Activated CD8-positive, alpha-beta T cell treated with anti-CD3 and anti-CD28 coated beads for 36 hours (primary cell): ENCODE measurements around the gene RBMS2. TPM values are rescaled to one million over a fixed set of nuclear protein-coding genes. Genes with fewer than 3 reads are reported as not detected.

Experiments
- ATAC-seq: fragments of 200-7000 bp; cut with Tn5 transposase; one replicate; pipeline ENCODE4 v1.10.0; 2021; ENCODE audit warnings: mild to moderate bottlenecking, moderate library complexity
- CTCF ChIA-PET: fragments of 350-600 bp; sonication (Branson Sonifier 250); formaldehyde crosslinking; loops from one replicate; lab custom pipeline; 2021; ENCODE audit warnings: antibody characterized with exemption; lab: Charles Lee
- POLR2A ChIA-PET: fragments of 350-600 bp; sonication (Branson Sonifier 250); formaldehyde crosslinking; loops from one replicate; lab custom pipeline; 2021; ENCODE audit warnings: antibody characterized with exemption; lab: Charles Lee
- DNase-seq: peaks from one replicate; pipeline ENCODE4 v3.0.0-alpha.2; 2020
- H3K27ac Mint-ChIP-seq: one replicate; pipeline ENCODE4 v1.8.0; 2021; ENCODE audit warnings: mild to moderate bottlenecking, mixed read lengths
- H3K27me3 Mint-ChIP-seq: one replicate; pipeline ENCODE4 v1.8.0; 2021; ENCODE audit warnings: mixed read lengths
- H3K36me3 Mint-ChIP-seq: one replicate; pipeline ENCODE4 v1.8.0; 2021; ENCODE audit warnings: low read depth, mixed read lengths
- H3K4me1 Mint-ChIP-seq: one replicate; pipeline ENCODE4 v1.8.0; 2021; ENCODE audit warnings: low read depth, mixed read lengths
- H3K4me3 Mint-ChIP-seq: one replicate; pipeline ENCODE4 v1.8.0; 2021; ENCODE audit warnings: mild to moderate bottlenecking, moderate library complexity, mixed read lengths
- H3K9me3 Mint-ChIP-seq: one replicate; pipeline ENCODE4 v1.8.0; 2021; ENCODE audit warnings: mixed read lengths
- intact Hi-C: fragments of 100-400 bp; cut with micrococcal nuclease; formaldehyde crosslinking; loops from one replicate; pipeline ENCODE4 v1.10.0; 2022
- total RNA-seq, 2 experiments: library from RNA; stranded (reverse); gene quantifications; one replicate each; pipeline ENCODE4 v1.2.3, GENCODE V29; 2021
- TF ChIP-seq, protein P1 (sequence below): fragments of 200-600 bp; IDR thresholded peaks from one replicate; pipeline ENCODE4 v1.8.0; 2022; ENCODE audit warnings: antibody characterized with exemption, mild to moderate bottlenecking

The RBMS2 gene
- total RNA-seq, 2 experiments from 2014 or later: 2.8 to 3.1 TPM

DNA sequence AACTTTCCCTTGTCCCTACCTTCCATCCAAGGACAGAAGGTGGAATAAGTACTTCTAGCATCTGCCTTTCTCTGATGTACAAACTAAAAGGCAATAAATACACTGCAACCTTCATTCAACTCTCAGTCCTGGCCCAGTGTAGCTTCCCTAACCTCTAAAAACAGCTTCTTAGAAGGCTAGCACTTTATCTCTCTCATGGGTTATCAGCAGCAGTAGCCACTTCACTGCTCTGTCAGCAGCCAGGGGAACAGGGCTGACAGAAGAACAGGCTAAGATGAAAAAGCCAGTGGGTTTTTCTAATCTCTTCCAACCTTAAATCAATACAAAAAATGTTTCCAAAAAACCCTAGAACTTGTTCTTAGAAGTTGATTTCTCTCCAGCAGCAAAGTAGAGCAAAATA, 95.3 kb downstream of the RBMS2 start:
- Mint-ChIP-seq H3K36me3 (peaks cover 40% of the 10 kb centered on the region), H3K9me3 (no peaks in the 10 kb centered on the region)

DNA sequence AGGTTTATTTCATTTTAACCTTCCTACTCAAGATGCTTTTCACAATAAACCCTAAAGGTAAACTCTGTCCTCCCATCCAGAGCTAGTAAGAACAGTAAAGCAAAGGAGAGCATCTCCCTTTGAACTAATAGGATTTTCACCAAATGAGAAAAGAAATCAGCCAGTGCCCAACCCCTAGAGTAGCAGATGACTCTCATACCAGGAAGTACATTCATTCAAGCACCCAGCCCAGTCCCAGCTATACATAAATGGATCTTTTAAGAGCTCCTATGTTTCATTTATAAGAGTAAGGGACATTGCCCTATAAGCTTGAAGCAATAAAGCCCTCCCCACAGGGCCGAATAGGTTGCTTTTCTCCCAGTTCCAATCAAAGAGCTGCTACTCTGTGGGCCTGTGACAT, 100.9 kb downstream of the RBMS2 start:
- intact Hi-C loops: no loop called here
- Mint-ChIP-seq H3K36me3 (peaks cover 35% of the 10 kb centered on the region), H3K27me3 (no peaks in the 10 kb centered on the region), H3K27ac (peak overlapping the region; percentile 26), H3K9me3 (no peaks in the 10 kb centered on the region), H3K4me3 (no peak overlapping the region), H3K4me1 (peaks cover 53% of the 10 kb centered on the region)
- POLR2A ChIA-PET: interaction anchor here (1.1 kb wide), 1 partner anchor 8 kb away, joined by 3 read pairs; no protein-coding TSS in a partner anchor
- ATAC-seq (no peak), DNase-seq (no peak)
- CTCF ChIA-PET: interaction anchor here (0.9 to 4.3 kb wide), 4 partner anchors 8 to 121 kb away, joined by 3 to 27 read pairs (median 3); no protein-coding TSS in a partner anchor
- TF ChIP-seq, protein P1, sequence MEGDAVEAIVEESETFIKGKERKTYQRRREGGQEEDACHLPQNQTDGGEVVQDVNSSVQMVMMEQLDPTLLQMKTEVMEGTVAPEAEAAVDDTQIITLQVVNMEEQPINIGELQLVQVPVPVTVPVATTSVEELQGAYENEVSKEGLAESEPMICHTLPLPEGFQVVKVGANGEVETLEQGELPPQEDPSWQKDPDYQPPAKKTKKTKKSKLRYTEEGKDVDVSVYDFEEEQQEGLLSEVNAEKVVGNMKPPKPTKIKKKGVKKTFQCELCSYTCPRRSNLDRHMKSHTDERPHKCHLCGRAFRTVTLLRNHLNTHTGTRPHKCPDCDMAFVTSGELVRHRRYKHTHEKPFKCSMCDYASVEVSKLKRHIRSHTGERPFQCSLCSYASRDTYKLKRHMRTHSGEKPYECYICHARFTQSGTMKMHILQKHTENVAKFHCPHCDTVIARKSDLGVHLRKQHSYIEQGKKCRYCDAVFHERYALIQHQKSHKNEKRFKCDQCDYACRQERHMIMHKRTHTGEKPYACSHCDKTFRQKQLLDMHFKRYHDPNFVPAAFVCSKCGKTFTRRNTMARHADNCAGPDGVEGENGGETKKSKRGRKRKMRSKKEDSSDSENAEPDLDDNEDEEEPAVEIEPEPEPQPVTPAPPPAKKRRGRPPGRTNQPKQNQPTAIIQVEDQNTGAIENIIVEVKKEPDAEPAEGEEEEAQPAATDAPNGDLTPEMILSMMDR: no peak

More for the DNA sequence above, 95.3 kb downstream of the RBMS2 start:
- TF ChIP-seq, protein P1: no peak
- Mint-ChIP-seq H3K4me1 (peaks cover 22% of the 10 kb centered on the region), H3K27ac (peak overlapping the region; percentile 65), H3K27me3 (no peaks in the 10 kb centered on the region), H3K4me3 (no peak overlapping the region)
- DNase-seq (no peak), ATAC-seq (no peak)
- CTCF ChIA-PET: interaction anchor here (0.8 to 1.3 kb wide), 3 partner anchors 17 to 23 kb away, joined by 3 to 4 read pairs (median 3); no protein-coding TSS in a partner anchor
- intact Hi-C loops: no loop called here
- POLR2A ChIA-PET: no interaction called here

DNA sequence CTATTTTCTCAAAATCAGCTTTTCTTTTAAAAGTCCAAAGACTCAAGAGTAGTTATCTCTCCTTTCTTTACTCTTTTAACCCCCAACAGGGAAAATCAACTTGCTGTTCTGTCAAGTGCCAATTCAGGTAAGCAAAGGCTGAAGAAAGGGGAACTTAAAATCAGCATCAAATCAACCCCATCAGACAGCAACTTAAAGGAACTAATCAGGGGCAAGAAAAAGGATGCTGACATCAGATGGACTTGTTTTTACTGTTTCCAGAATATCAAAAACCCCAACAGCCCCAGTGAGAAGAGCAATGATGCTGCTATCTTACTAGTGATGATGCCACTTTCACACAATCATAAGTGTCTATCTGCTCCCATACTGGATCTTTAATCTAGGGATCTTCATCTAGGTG, 105.1 kb downstream of the RBMS2 start:
- no peak overlapping the region for H3K4me3 Mint-ChIP-seq
- H3K9me3 Mint-ChIP-seq: no peaks in the 10 kb centered on the region
- TF ChIP-seq, protein P1: no peak
- intact Hi-C loops: no loop called here
- DNase-seq: no peak
- peaks cover 61% of the 10 kb centered on the region for H3K4me1 Mint-ChIP-seq
- POLR2A ChIA-PET: interaction anchor here (0.6 to 1.6 kb wide), 6 partner anchors 9 to 267 kb away, joined by 3 to 5 read pairs (median 3); partner anchors contain the start of gene STAT2
- H3K27ac Mint-ChIP-seq: peak overlapping the region; percentile 55
- CTCF ChIA-PET: interaction anchor here (1.0 to 4.3 kb wide), 6 partner anchors 9 to 113 kb away, joined by 3 to 27 read pairs (median 4); no protein-coding TSS in a partner anchor
- H3K36me3 Mint-ChIP-seq: peaks cover 34% of the 10 kb centered on the region
- H3K27me3 Mint-ChIP-seq: no peaks in the 10 kb centered on the region
- ATAC-seq: no peak

DNA sequence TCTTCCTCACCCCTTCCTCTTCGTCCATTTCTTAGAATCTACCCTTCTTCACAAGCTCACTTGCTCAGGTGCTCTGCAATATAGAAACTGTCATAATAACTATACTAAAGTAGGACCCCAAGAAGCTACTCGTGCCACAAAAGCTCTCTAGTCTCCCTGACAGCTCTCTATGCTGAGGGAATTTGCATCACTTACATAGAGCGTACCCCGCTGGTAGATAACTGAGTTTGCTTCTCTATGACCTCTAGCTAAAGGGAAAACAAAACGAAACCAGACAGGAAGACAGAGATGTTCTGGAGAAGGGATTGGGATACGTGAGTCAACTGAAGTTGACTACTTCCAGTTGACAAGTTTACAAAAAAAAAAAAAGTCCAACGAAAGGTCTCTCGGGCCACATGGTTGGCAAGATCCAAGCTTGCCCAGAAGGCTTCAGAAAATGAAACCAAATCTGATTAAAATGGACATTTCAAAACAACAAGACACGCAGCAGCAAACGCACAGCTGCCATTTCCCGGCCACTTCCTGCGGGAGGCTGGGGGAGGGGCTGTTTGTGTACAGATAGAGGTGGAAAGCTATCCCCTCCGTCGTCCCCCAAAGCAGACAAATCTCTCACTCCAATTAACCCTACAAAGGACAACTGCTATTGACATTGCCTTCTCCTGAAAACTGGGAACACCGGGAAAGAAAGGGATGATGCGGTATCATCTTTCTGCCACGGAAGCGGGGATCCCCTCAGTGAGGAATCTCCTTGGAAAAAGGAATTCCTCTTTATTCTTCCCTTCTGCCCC, 107.2 kb downstream of the RBMS2 start:
- CTCF ChIA-PET: interaction anchor here (0.6 to 2.4 kb wide), 10 partner anchors 8 to 848 kb away, joined by 3 to 10 read pairs (median 4); partner anchors contain the start of gene RBMS2
- H3K27ac Mint-ChIP-seq: peak overlapping the region; percentile 85
- TF ChIP-seq, protein P1: no peak
- peaks cover 28% of the 10 kb centered on the region for H3K36me3 Mint-ChIP-seq
- POLR2A ChIA-PET: interaction anchor here (0.6 to 9.6 kb wide), 25 partner anchors 8 to 512 kb away, joined by 3 to 95 read pairs (median 4); partner anchors contain the start of genes ATP5F1B, NACA, NEMP1 and PTGES3
- H3K4me3 Mint-ChIP-seq: peak overlapping the region; percentile 92
- ATAC-seq (no peak), DNase-seq (peak; percentile 83)
- H3K9me3 Mint-ChIP-seq: no peaks in the 10 kb centered on the region
- intact Hi-C loops: loop anchor here (1.0 kb wide), 1 partner anchor 7 kb away; no protein-coding TSS in a partner anchor
- no peaks in the 10 kb centered on the region for H3K27me3 Mint-ChIP-seq
- H3K4me1 Mint-ChIP-seq: peaks cover 72% of the 10 kb centered on the region
